Right renal cortex interstitium (tissue), 3 donors: Measurements from ENCODE around the gene F2. TPM values are rescaled to one million over a fixed set of nuclear protein-coding genes. Genes with fewer than 3 reads are reported as not detected.
"Not testable (repeated sequence)": the region's sequence is repeated elsewhere in the genome, so short reads cannot be mapped to it uniquely, and the experiment has no call there.

ENCODE experiments used
- DNase-seq, 3 donors: peaks; one replicate each; pipeline ENCODE4 v3.0.0-alpha.2; 2013; ENCODE audit warnings: low read depth in 3 of 3, low spot score in 2 of 3
- polyA plus RNA-seq, 3 donors: library from polyadenylated mRNA; unstranded; fragments of 120-200 nt; gene quantifications; one replicate each; pipeline ENCODE4 v1.2.1, GENCODE V29; 2013; ENCODE audit not compliant: insufficient read length in 3 of 3

Gene F2
- polyA plus RNA-seq, 3 donors: 0.21 to 0.35 (median 0.25) TPM

- no peak for DNase-seq
Observed at GRCh38 chr11:46682773-46683752, 36.0 kb upstream of the F2 start.

GRCh38 chr11:46684367-46684766 lies 34.6 kb upstream of the F2 start:
- DNase-seq: no peak

- no peak for DNase-seq
Observed at GRCh38 chr11:46686886-46687795, 31.9 kb upstream of the F2 start.

GRCh38 chr11:46690702-46691101 lies 28.3 kb upstream of the F2 start:
- DNase-seq: no peak

- DNase-seq: no peak
Observed at GRCh38 chr11:46692450-46692849, 26.6 kb upstream of the F2 start.

GRCh38 chr11:46693597-46694012 lies 25.4 kb upstream of the F2 start:
- no peak for DNase-seq

- DNase-seq: no peak
Observed at GRCh38 chr11:46694072-46694471, 24.9 kb upstream of the F2 start.

- no peak for DNase-seq
Observed at GRCh38 chr11:46694607-46695006, 24.4 kb upstream of the F2 start.

- DNase-seq: no peak
Observed at GRCh38 chr11:46695345-46696211, 23.4 kb upstream of the F2 start.

GRCh38 chr11:46696212-46696558 lies 22.8 kb upstream of the F2 start:
- DNase-seq: no peak

GRCh38 chr11:46697303-46697702 lies 21.7 kb upstream of the F2 start:
- no peak for DNase-seq

GRCh38 chr11:46697723-46698122 lies 21.3 kb upstream of the F2 start:
- no peak for DNase-seq

- DNase-seq: no peak
Observed at GRCh38 chr11:46698597-46698996, 20.4 kb upstream of the F2 start.

GRCh38 chr11:46700241-46701077 lies 18.6 kb upstream of the F2 start, which contains the start of the genes ARHGAP1 and ZNF408:
TSS of gene ARHGAP1 (minus strand) at chr11:46700619. CDS start at chr11:46696107, 4,512 bp downstream.
TSS of gene ZNF408 (plus strand) at chr11:46701031. CDS start at chr11:46701048, 17 bp downstream.
- DNase-seq: peak; percentile 96 to 99 (median 97)

- DNase-seq: peak in 1 of 3 donors; percentile 10
Observed at GRCh38 chr11:46701078-46701654, 17.8 kb upstream of the F2 start.

GRCh38 chr11:46705070-46705688 lies 13.8 kb upstream of the F2 start:
- DNase-seq: no peak

GRCh38 chr11:46706886-46707285 lies 12.1 kb upstream of the F2 start:
- no peak for DNase-seq

- not testable (repeated sequence) for DNase-seq
Observed at GRCh38 chr11:46709351-46709750, 9.7 kb upstream of the F2 start.
